HepG2 (cell line): ENCODE results near the gene UBE2C. TPM values are rescaled to one million over a fixed set of nuclear protein-coding genes. Genes with fewer than 3 reads are reported as not detected.

Source experiments
- ARHGAP35 ChIP-seq: sonication (generic); formaldehyde crosslinking; IDR thresholded peaks from 2 replicates; pipeline ENCODE4 v1.9.0; 2022; ENCODE audit warnings: mild to moderate bottlenecking, inconsistent platforms, moderate library complexity, missing genetic modification reagents, borderline replicate concordance
- ARNT2 ChIP-seq: sonication (generic); formaldehyde crosslinking; IDR thresholded peaks from 2 replicates; pipeline ENCODE4 v1.8.0; 2022; ENCODE audit warnings: mild to moderate bottlenecking, low read depth, missing genetic modification reagents, moderate library complexity
- BRD4 ChIP-seq: sonication (generic); formaldehyde crosslinking; IDR thresholded peaks from 2 replicates; pipeline ENCODE4 v1.4.0; 2020; ENCODE audit warnings: missing genetic modification reagents
- CSRNP2 ChIP-seq: sonication (generic); formaldehyde crosslinking; conservative IDR thresholded peaks from 2 replicates; pipeline ENCODE4 v1.8.0; 2022; ENCODE audit warnings: low read depth, missing genetic modification reagents
- FOSL1 ChIP-seq: sonication (generic); formaldehyde crosslinking; IDR thresholded peaks from 2 replicates; pipeline ENCODE4 v1.9.0; 2021; ENCODE audit warnings: missing genetic modification reagents, borderline replicate concordance
- HBP1 ChIP-seq: IDR thresholded peaks from 2 replicates; pipeline ENCODE4 v1.6.1; 2016; ENCODE audit warnings: low read depth, control low read depth
- HOXA3 ChIP-seq: sonication (generic); formaldehyde crosslinking; IDR thresholded peaks from 2 replicates; pipeline ENCODE4 v1.5.0; 2020; ENCODE audit warnings: missing genetic modification reagents
- KMT2A ChIP-seq: sonication (generic); formaldehyde crosslinking; IDR thresholded peaks from 2 replicates; pipeline ENCODE4 v1.4.0; 2020; ENCODE audit warnings: missing genetic modification reagents
- MAFF ChIP-seq: IDR thresholded peaks from 2 replicates; pipeline ENCODE4 v1.6.1; 2011; ENCODE audit warnings: low read depth, low read length, improper control_type of control experiment
- NFYB ChIP-seq: sonication (generic); formaldehyde crosslinking; IDR thresholded peaks from 2 replicates; pipeline ENCODE4 v1.4.0; 2020; ENCODE audit warnings: missing genetic modification reagents
- POGK ChIP-seq: sonication (generic); formaldehyde crosslinking; conservative IDR thresholded peaks from 2 replicates; pipeline ENCODE4 v1.8.0; 2022; ENCODE audit warnings: mild to moderate bottlenecking, moderate library complexity, missing genetic modification reagents
- REL ChIP-seq: sonication (generic); formaldehyde crosslinking; conservative IDR thresholded peaks from 2 replicates; pipeline ENCODE4 v1.8.0; 2022; ENCODE audit warnings: mild to moderate bottlenecking, missing genetic modification reagents, moderate library complexity
- TAF1 ChIP-seq: sonication (generic); formaldehyde crosslinking; IDR thresholded peaks from 2 replicates; pipeline ENCODE4 v1.4.0; 2020; ENCODE audit warnings: missing genetic modification reagents
- THAP9 ChIP-seq: sonication (generic); formaldehyde crosslinking; IDR thresholded peaks from 2 replicates; pipeline ENCODE4; 2020; ENCODE audit warnings: missing genetic modification reagents, mild to moderate bottlenecking, borderline replicate concordance
- ZBTB42 ChIP-seq: sonication (generic); formaldehyde crosslinking; IDR thresholded peaks from 2 replicates; pipeline ENCODE4 v1.5.0; 2020; ENCODE audit warnings: mild to moderate bottlenecking, missing genetic modification reagents
- ZEB1 ChIP-seq: IDR thresholded peaks from 2 replicates; pipeline ENCODE4 v1.6.1; 2012; ENCODE audit warnings: mild to moderate bottlenecking, low read depth, inconsistent platforms; ENCODE audit not compliant: insufficient replicate concordance
- ZFX ChIP-seq: sonication (generic); formaldehyde crosslinking; IDR thresholded peaks from 2 replicates; pipeline ENCODE4 v1.4.0; 2020; ENCODE audit warnings: mild to moderate bottlenecking, low read depth, missing genetic modification reagents, moderate library complexity
- ZNF256 ChIP-seq: sonication (generic); formaldehyde crosslinking; conservative IDR thresholded peaks from 2 replicates; pipeline ENCODE4 v1.4.0; 2020; ENCODE audit warnings: missing genetic modification reagents
- ZNF354B ChIP-seq: sonication (generic); formaldehyde crosslinking; IDR thresholded peaks from 2 replicates; pipeline ENCODE4 v1.8.0; 2022; ENCODE audit warnings: mild to moderate bottlenecking, missing genetic modification reagents
- ZNF660 ChIP-seq: sonication (generic); formaldehyde crosslinking; IDR thresholded peaks from 2 replicates; pipeline ENCODE4 v1.5.1; 2020; ENCODE audit warnings: mild to moderate bottlenecking, low read depth, missing genetic modification reagents, borderline replicate concordance
- ZNF740 ChIP-seq: sonication (generic); formaldehyde crosslinking; IDR thresholded peaks from 2 replicates; pipeline ENCODE4 v1.4.0; 2020; ENCODE audit warnings: missing genetic modification reagents
- polyA plus RNA-seq, 8 experiments: library from polyadenylated mRNA; depleted of rRNA in 3 of 8; stranded (reverse) in 7 of 8; unstranded in 1 of 8; fragments of >200 nt; fragmentation: Illumina TruSeq in 4 of 8; extraction: Trizol in 4 of 8; gene quantifications; 2 replicates each; pipeline versions ENCODE4 v1.2.1 to v1.2.3, GENCODE V29; 2011 to 2016; ENCODE audit warnings: low read depth in 4 of 8, missing spikeins in 1 of 8, mixed read lengths in 1 of 8; ENCODE audit not compliant: insufficient read depth in 1 of 8
- total RNA-seq, 5 experiments: library from RNA; depleted of rRNA; stranded (reverse); fragments of >200 nt; fragmentation: Illumina TruSeq; extraction: Trizol; gene quantifications; 2 replicates each; pipeline ENCODE4 v1.2.3, GENCODE V29; 2016; ENCODE audit warnings: low read depth in 1 of 5

Gene UBE2C
- total and polyA plus RNA-seq, 2 of the 13 experiments (the other 11 are each of a cell fraction or from before 2014, with no cell fraction given) = 100 to 123 TPM

- TF ChIP-seq THAP9 (CRISPR knock-in tag) (peak; percentile 75), ZEB1 (peak; percentile 42), ZBTB42 (CRISPR knock-in tag) (no peak), KMT2A (CRISPR knock-in tag) (peak; percentile 36; the same call in 1 of the 2 replicates), ZFX (CRISPR knock-in tag) (peak; percentile 94), NFYB (CRISPR knock-in tag) (peak; percentile 100), TAF1 (peak; percentile 69), BRD4 (CRISPR knock-in tag) (peak; percentile 64; the same call in 1 of the 2 replicates), ZNF740 (CRISPR knock-in tag) (no peak), CSRNP2 (0 out of 2 replicates have a peak, but pooled peaks have one; percentile 34), HOXA3 (peak; percentile 74; the same call in 1 of the 2 replicates), ZNF660 (CRISPR knock-in tag) (no peak), MAFF (no peak), ZNF354B (CRISPR knock-in tag) (0 out of 2 replicates have a peak, but pooled peaks have one; percentile 61), ZNF256 (CRISPR knock-in tag) (peak; percentile 86), HBP1 (CRISPR knock-in tag) (peak; percentile 90; the same call in 1 of the 2 replicates), FOSL1 (CRISPR knock-in tag) (no peak), ARNT2 (CRISPR knock-in tag) (peak; percentile 94), REL (peak; percentile 89), ARHGAP35 (CRISPR knock-in tag) (peak; percentile 89; the same call in 1 of the 2 replicates), POGK (CRISPR knock-in tag) (peak; percentile 97)
These were observed at the start of gene UBE2C (continued) for GRCh38 chr20:45812157-45813005.
